Tibial artery (tissue), 4 donors: ENCODE results near the gene WDFY3.

Experiments
- DNase-seq, 2 donors: peaks; one replicate each; pipeline ENCODE4 v3.0.0-alpha.2; 2019
- H3K27ac ChIP-seq, 2 donors: fragments of 200-600 bp; sonication (generic) in 1 of 2; 1 replicate in 1 of 2; 2 replicates in 1 of 2; pipeline ENCODE4 v1.5.1; 2018 to 2019; ENCODE audit warnings: mild to moderate bottlenecking in 1 of 2
- H3K27me3 ChIP-seq, 2 donors: fragments of 200-600 bp; sonication (generic) in 1 of 2; one replicate each; pipeline versions ENCODE4 v1.5.1 to v1.6.0; 2016 to 2019
- H3K36me3 ChIP-seq, 3 donors: fragments of 200-600 bp; sonication (generic) in 2 of 3; one replicate each; pipeline ENCODE4 v1.5.1; 2016 to 2019; ENCODE audit warnings: mild to moderate bottlenecking in 2 of 3
- H3K4me1 ChIP-seq, 4 donors: fragments of 200-600 bp; sonication (generic) in 2 of 4; 1 replicate in 3 of 4; 2 replicates in 1 of 4; pipeline ENCODE4 v1.5.1; 2016 to 2019
- H3K4me3 ChIP-seq, 2 donors: fragments of 200-600 bp; sonication (generic) in 1 of 2; 1 replicate in 1 of 2; 2 replicates in 1 of 2; pipeline ENCODE4 v1.5.1; 2018 to 2019; ENCODE audit warnings: mild to moderate bottlenecking in 2 of 2
- H3K9me3 ChIP-seq, 3 donors: fragments of 200-600 bp; sonication (generic) in 1 of 3; one replicate each; pipeline ENCODE4 v1.5.1; 2016 to 2019
- intact Hi-C: fragments of 100-400 bp; cut with DNase I; formaldehyde crosslinking; loops from one replicate; pipeline ENCODE4 v1.15.0; 2023; ENCODE audit warnings: low total_unique reads
- TF ChIP-seq, protein P1 (sequence below), 2 experiments: fragments of 200-600 bp in 1 of 2; fragments of 450-650 bp in 1 of 2; IDR thresholded peaks; one replicate each; pipeline ENCODE4 v1.5.1; 2017 to 2019; ENCODE audit warnings: antibody characterized with exemption in 2 of 2, mild to moderate bottlenecking in 1 of 2, moderate library complexity in 1 of 2

The WDFY3 gene

GRCh38 chr4:84767168-84767567, 199.3 kb downstream of the WDFY3 start:
- no peak for DNase-seq
- intact Hi-C loops = no loop called here
- no peak overlapping the region for H3K27ac ChIP-seq
- no peaks in the 10 kb centered on the region for H3K4me1 ChIP-seq
- H3K36me3 ChIP-seq = peaks cover 19 to 44% (median 37%) of the 10 kb centered on the region in 3 donors
- H3K9me3 ChIP-seq = no peaks in the 10 kb centered on the region
- TF ChIP-seq, protein P1, sequence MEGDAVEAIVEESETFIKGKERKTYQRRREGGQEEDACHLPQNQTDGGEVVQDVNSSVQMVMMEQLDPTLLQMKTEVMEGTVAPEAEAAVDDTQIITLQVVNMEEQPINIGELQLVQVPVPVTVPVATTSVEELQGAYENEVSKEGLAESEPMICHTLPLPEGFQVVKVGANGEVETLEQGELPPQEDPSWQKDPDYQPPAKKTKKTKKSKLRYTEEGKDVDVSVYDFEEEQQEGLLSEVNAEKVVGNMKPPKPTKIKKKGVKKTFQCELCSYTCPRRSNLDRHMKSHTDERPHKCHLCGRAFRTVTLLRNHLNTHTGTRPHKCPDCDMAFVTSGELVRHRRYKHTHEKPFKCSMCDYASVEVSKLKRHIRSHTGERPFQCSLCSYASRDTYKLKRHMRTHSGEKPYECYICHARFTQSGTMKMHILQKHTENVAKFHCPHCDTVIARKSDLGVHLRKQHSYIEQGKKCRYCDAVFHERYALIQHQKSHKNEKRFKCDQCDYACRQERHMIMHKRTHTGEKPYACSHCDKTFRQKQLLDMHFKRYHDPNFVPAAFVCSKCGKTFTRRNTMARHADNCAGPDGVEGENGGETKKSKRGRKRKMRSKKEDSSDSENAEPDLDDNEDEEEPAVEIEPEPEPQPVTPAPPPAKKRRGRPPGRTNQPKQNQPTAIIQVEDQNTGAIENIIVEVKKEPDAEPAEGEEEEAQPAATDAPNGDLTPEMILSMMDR (IDR thresholded peaks at IDR 0.05) = no peak
- no peaks in the 10 kb centered on the region for H3K27me3 ChIP-seq
- no peak overlapping the region for H3K4me3 ChIP-seq

DNA sequence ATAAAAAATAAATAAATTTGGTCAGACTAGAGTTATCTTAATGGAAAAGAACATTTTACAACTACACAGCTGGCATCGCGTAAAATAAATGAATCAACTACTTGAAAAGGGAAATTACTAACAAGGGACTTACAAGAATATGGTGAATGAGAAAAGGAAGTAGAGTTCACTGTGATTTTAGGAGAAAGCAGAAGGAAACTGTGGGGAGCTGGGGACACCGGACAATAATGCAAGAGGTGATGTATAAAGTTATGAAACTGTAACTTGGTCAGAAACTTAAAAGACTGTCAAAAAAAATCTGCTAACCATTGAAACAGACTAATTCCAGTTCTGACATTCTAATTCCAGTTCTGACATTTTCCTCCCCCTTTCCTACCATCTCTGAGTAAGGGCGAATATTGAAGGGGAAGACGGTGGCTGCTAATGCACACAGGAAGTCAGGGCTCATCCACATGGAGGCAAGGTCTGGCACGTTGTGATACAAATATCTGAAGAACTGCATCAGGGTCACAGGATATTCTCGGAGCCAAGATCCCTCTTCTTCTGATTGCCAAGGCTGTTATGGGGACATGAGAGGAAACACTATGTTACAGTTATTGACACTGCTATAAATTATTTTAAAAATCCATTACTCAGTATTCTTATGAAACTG, 213.0 kb downstream of the WDFY3 start:
- no peak for DNase-seq
- H3K4me1 ChIP-seq = no peaks in the 10 kb centered on the region
- TF ChIP-seq, protein P1 (IDR thresholded peaks at IDR 0.05) = no peak
- no peaks in the 10 kb centered on the region for H3K9me3 ChIP-seq
- peaks cover 49 to 53% (median 52%) of the 10 kb centered on the region in 3 donors for H3K36me3 ChIP-seq
- no peak overlapping the region for H3K4me3 ChIP-seq
- no peaks in the 10 kb centered on the region for H3K27me3 ChIP-seq
- intact Hi-C loops = loop anchor here (5.0 kb wide), 1 partner anchor 219 kb away; no protein-coding TSS in a partner anchor
- H3K27ac ChIP-seq = no peak overlapping the region

DNA sequence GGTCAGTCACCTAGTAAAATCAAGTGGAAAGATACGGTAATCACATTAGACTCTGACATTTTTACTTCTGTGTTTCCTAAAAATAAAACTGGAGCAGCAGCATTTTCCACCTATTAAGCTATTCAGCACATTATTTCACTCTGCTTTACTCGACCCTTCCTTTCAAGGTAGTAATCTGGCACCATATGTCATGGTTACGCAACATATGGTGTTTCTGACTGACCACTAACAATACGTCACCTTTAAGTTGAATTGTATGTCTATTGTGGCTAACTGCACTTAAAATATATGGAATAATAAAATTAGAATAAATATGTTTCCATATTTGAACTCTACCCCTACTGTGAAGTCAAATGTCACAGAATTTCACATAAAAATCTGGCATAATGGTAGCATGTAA, 214.8 kb downstream of the WDFY3 start:
- DNase-seq = no peak
- H3K27ac ChIP-seq = no peak overlapping the region
- intact Hi-C loops = loop anchor here (5.0 kb wide), 1 partner anchor 221 kb away; no protein-coding TSS in a partner anchor

GRCh38 chr4:84750960-84751283, 215.6 kb downstream of the WDFY3 start:
- DNase-seq = no peak
- no peaks in the 10 kb centered on the region for H3K9me3 ChIP-seq
- intact Hi-C loops = loop anchor here (5.0 kb wide), 1 partner anchor 221 kb away; no protein-coding TSS in a partner anchor
- no peak overlapping the region for H3K4me3 ChIP-seq
- H3K4me1 ChIP-seq = no peaks in the 10 kb centered on the region
- H3K36me3 ChIP-seq = peaks cover 63 to 77% (median 67%) of the 10 kb centered on the region in 3 donors
- H3K27ac ChIP-seq = no peak overlapping the region
- TF ChIP-seq, protein P1 (IDR thresholded peaks at IDR 0.05) = no peak
- no peaks in the 10 kb centered on the region for H3K27me3 ChIP-seq

More for the DNA sequence above, 214.8 kb downstream of the WDFY3 start:
- H3K27me3 ChIP-seq = no peaks in the 10 kb centered on the region
- TF ChIP-seq, protein P1 (IDR thresholded peaks at IDR 0.05) = no peak
- no peak overlapping the region for H3K4me3 ChIP-seq
- peaks cover 63 to 69% (median 68%) of the 10 kb centered on the region in 3 donors for H3K36me3 ChIP-seq
- H3K9me3 ChIP-seq = no peaks in the 10 kb centered on the region
- no peaks in the 10 kb centered on the region for H3K4me1 ChIP-seq

- H3K9me3 ChIP-seq = no peaks in the 10 kb centered on the region
- DNase-seq = no peak
- no peaks in the 10 kb centered on the region for H3K4me1 ChIP-seq
- TF ChIP-seq, protein P1 (IDR thresholded peaks at IDR 0.05) = peak; percentile 51 to 78
- no peak overlapping the region for H3K4me3 ChIP-seq
- H3K27ac ChIP-seq = no peak overlapping the region
- no peaks in the 10 kb centered on the region for H3K27me3 ChIP-seq
- intact Hi-C loops = loop anchor here (5.0 kb wide), 1 partner anchor 222 kb away; no protein-coding TSS in a partner anchor
- H3K36me3 ChIP-seq = peaks cover 63 to 82% (median 63%) of the 10 kb centered on the region in 3 donors
Observed at GRCh38 chr4:84750260-84750959, 216.1 kb downstream of the WDFY3 start.
